ENCODE measurements around the gene AGBL2. TPM values are rescaled to one million over a fixed set of nuclear protein-coding genes. Genes with fewer than 3 reads are reported as not detected.
"Not testable (repeated sequence)": the region's sequence is repeated elsewhere in the genome, so short reads cannot be mapped to it uniquely, and the experiment has no call there.

The AGBL2 gene
- total RNA-seq, 1 donor from 2014 or later: 5.6 TPM

DNA sequence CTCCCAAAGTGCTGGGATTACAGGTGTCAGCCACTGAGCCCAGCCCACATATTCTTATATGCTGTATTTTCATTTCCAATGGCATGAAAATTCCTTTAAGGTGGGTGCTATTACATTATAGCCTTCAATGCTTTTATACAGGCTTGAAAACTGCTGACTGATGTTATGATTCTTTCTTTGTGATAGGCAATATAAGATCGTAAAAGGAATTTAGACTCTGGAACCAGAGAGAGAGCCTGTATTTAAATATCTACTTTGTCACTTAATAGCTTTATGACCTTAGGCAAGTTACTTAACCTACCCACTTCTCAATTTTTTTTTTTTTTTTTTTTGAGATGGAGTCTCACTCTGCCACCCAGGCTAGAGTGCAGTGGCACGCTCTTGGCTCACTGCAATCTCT, 26.2 kb downstream of the AGBL2 start:
- no peak for DNase-seq (ENCODE audit: low spot score)

DNA sequence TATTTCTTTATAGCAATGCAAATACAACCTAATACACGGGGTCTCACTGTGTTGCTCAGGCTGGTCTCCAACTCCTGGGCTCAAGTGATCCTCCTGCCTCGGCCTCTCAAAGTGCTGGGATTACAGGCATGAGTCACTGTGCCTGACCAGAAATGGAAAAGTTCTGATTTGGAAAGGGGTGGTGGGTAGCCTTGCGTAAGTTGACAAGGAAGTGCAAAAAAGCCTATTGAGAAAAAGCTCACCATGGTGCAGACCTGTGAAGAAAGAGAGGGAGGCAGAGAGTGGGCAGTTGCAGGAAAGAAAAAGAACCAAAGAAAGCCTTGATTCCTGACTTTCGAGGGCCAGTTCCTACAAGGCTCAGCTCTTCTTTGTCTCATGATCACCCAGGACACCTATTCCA, 27.1 kb downstream of the AGBL2 start:
- DNase-seq (ENCODE audit: low spot score): no peak

DNA sequence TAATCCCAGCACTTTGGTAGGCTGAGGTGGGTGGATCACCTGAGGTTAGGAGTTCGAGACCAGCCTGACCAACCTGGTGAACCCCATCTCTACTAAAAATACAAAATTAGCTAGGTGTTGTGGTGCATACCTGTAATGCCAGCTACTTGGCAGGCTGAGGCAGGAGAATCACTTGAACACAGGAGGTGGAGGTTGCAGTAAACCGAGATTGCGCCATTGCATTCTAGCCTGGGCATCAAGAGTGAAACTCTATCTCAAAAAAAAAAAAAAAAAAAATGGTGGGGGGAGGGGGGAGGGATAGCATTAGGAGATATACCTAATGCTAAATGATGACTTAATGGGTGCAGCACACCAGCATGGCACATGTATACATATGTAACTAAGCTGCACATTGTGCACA, 28.5 kb downstream of the AGBL2 start:
- DNase-seq (ENCODE audit: low spot score): not testable (repeated sequence)

DNA sequence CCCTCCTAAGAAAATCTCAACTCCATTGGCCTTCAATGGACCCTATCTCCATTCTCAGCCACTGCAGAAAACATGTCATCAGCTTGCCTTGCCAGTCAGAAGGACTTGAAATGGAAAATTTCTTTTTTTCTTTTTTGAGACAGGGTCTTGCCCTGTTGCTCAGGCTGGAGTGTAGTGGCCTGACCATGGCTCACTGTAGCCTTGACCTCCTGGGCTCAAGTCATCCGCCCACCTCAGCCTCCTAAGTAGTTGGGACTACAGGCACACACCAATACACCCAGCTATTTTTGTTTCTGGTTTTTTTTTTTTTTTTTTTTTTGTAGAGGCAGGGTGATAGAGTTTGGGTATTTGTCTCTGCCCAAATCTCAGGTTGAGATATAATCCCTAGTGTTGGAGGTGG, 29.0 kb downstream of the AGBL2 start:
- no peak for DNase-seq (ENCODE audit: low spot score)

DNA sequence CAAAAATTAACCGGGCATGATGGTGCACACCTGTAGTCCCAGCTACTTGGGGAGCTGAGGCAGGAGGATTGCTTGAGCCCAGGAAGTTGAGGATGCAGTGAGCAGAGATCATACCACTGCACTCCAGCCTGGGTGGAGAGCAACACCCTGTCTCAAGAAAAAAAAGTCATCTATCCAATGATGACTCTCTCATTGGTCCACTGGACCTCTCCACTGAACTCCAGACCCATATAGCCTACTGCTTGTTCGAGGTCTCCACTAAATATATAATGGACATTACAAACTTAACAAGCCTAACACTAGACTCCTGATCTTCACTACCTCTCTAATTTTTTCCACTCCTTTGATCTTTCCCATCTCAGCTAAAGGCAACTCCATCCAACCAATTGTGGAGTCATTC, 39.3 kb downstream of the AGBL2 start:
- DNase-seq (ENCODE audit: low spot score): no peak

DNA sequence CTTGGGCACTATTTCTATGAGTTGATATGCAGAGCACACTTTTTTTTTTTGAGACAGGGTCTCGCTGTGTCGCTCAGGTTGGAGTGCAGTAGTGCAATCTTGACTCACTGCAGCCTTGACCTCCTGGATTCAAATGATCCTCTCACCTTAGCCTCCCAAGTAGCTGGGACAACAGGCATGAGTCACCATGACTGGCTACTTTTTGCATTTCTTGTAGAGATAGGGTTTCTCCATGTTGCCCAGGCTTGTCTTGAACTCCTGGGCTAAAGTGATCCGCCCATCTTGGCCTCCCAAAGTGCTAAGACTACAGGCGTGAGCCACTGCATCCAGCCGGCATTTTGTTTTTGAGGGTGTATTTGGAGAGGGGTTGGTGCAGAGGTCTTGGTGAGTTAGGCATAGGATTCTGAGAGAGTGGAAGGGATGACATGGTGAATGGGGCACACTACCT, 42.9 kb downstream of the AGBL2 start:
- DNase-seq (ENCODE audit: low spot score): no peak

DNA sequence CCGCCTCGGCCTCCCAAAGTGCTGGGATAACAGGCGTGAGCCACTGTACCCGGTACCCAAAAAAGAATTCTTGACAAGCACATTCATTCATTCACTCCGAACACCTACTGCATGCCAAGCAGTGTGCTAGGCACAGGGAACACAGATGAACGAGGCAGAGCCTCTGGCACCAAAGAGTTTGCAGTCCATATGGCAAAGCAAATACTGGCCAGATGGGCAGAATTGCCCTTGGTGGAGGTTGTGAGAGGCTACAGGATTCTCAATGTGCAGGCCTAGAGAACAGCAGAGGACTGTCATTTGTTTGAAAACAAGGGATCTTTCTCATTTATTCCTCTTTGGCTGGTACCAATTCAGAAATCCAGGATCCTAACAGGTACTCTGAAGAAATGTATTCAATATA, 45.3 kb downstream of the AGBL2 start:
- DNase-seq (ENCODE audit: low spot score): no peak

DNA sequence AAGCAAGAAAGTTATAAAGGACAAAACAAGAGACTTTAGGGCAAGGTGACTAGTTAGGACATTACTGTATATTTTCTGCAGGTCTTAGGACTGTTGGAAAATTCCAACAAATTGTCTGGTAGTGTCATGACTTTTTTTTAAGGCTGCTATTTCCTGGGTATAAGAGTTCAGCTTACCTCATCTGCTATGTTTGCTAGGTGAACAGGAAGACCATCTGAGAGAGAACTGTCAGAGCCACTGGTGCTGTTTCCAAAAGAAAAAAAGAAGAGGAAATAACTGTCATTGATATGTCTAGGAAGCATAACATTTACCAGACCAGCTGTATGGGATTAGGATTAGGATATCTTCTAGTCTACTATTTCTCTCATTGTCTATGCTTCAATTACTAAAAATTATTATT, 46.5 kb downstream of the AGBL2 start:
- DNase-seq (ENCODE audit: low spot score): no peak

DNA sequence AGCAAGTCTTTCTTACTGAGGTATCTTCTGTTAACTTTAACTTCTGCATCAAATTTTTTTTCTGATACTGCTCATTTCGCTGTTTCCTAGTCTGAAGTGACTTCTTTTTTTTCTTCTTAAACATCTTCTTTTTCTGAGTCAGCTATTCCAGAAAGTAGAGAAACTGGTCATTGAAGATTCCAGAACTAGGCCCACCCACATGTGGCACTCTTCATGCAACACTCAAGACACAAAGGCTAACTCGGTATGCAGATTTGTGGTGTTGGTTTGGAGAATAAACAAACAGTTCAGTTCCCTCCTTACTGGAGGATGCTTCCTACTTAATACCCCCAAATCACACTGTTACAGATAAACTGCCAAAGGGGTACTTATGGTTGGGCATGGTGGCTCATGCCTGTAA, 47.6 kb downstream of the AGBL2 start:
- DNase-seq (ENCODE audit: low spot score): no peak

DNA sequence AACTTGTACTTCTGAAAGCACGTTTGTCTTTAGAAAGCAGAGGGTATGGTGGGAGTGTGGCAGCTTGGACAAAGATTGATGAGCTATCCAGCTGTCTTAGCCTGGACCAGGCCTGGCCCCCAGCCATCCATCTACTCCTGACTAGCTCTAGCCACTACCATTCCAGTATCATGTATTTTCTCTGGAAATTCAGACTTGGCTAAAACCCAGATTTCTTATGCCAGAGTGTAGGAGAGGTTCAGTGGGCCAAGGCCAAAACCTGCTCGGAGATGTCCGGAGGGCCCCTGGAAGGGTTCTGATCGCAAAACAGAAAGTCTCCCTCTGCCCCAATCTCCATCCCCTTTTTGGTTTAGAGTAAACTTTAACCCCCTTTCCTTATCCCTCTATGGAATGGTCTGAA, 48.0 kb downstream of the AGBL2 start:
- no peak for DNase-seq (ENCODE audit: low spot score)

DNA sequence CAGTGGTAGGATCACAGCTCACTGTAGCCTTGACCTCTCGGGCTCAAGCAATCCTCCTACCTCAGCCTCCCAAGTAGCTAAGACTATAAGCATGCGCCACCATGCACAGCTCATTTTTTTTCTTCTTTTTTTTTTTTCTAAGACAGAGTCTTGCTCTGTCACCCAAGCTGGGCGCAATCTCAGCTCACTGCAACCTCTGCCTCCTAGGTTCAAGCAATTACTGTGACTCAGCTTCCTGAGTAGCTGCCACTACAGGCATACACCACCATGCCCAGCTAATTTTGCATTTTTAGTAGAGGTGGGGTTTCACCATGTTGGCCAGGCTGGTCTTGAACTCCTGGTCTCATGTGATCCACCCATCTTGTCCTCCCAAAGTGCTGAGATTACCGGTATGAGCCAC, 50.2 kb downstream of the AGBL2 start:
- DNase-seq (ENCODE audit: low spot score): not testable (repeated sequence)

DNA sequence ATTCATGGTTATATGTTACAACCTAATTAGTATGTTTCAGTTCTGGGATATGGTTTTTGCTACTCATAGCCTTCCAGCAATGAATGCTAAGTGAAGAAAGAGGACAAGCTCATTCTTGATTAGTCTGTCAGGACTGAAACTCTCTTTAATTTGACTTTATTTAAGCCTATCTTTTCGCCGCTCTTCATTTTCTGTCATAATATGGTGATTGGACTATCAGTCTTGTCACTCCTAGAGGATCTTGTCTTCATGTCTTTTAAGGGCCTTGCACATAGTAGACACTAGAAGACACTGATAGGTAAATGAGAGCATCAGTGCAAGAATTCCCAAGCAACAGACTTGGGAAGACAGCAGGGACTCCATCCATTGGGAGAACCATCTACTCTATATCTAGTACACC, 53.9 kb downstream of the AGBL2 start:
- DNase-seq (ENCODE audit: low spot score): no peak

DNA sequence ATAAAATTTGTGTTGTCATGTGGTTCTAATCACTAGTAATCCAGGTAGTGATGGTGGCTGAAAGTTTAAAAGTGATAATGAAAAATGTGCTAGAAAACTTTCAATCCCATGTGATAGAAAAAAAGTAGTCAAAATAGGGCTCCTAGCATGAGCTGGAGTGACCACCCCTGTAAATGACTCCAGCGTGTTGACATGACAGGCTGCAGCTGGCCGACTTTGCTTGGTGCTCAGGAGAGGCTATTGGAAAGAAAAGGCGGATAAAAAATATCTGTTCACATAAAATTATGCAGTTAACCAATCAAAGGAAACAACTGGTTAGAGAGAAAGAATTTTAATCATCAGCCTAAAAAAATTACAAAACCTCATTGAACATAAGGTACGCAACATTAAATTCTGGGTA, 55.9 kb downstream of the AGBL2 start:
- DNase-seq (ENCODE audit: low spot score): no peak

DNA sequence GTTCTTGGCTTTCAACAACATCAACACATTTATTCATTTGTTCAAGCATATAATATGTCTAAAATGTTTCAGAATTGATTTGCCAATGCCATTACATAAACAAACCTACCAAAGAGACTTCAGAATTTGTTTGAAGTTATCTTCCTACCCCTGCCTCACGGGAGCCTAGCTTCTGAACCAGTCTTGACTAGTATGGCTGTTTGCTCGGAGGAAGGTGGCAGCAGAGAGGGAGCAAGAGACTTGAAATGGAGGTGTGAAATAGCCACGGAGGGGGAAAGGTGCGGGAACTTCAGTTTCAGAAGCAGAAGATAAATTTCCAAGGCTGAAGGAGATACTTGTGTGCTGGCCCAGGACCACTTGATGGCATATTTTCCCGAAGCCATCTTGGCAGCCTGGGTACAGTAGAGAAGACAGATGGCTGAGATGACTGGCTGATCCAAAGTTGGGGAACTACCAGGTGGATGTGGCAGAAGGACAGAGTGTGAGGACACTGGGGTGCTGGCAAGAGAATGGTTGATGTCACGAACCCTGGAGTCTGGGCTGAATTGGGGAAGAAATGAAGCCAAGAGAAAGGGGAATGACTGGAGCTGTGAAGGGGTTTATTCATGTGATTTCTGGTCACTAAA, 58.8 kb downstream of the AGBL2 start:
- DNase-seq (ENCODE audit: low spot score): no peak

DNA sequence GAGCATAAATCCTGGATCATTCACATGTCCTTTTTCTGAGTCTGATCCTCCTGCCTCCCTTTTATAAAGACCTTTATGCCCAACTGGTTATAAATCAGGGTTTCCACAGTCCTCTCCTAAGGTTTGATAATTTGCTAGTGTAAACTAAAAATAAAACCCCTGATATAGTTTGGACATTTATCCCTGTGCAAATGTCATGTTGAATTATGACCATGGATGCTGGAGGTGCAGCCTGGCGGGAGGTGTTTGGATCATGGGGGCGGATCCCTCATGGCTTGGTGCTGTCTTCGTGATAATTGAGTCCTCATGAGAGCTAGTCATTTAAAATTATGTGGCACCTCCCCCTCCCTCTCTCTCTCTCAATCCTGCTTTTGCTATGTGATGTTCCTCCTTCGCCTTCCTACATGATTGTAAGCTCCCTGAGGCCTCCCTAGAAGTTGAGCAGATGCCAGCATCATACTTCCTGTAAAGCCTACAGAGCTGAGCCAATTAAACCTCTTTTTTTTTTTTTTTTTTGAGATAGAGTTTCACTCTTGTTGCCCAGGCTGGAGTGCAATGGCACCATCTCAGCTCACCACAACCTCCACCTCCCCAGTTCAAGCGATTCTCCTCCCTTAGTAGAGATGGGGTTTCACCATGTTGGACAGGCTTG, 63.2 kb downstream of the AGBL2 start:
- no peak for DNase-seq (ENCODE audit: low spot score)

DNA sequence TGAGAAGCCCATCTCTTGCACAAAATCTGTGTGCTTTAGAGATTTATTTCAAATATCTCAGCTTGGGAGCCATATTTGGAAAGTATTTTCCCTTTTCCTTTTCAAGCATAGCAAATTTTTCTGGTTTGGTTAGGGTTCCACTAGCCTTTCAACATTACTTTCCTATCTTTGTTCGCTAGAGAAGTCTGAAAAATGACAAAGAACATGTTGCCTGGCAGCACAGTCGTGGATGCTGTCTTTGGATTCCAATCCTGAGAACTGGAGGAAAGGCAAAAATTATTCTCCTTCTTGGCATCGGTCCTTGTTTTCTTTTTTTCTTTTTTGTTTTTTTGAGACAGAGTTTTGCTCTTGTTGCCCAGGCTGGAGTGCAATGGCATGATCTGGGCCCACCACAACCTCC, 65.9 kb downstream of the AGBL2 start:
- no peak for DNase-seq (ENCODE audit: low spot score)

DNA sequence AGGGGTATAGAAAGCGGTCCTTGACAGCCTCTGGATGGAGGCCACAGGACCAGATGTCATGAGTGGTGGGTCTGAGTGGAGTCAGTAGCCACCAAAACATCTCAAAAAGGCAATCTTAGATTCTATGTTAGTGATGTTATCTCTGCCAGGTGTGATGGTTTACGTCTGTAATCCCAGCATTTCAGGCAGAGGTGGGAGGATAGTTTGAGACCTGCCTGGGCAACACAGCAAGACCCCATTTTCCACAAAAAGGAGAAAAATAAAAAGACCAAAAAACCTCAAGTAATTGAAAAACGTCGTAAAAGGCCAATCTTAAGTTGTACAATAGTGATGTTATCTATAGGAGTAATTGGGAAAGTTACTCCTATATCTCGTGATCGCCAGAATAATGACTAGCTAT, 69.2 kb downstream of the AGBL2 start:
- no peak for DNase-seq (ENCODE audit: low spot score)

DNA sequence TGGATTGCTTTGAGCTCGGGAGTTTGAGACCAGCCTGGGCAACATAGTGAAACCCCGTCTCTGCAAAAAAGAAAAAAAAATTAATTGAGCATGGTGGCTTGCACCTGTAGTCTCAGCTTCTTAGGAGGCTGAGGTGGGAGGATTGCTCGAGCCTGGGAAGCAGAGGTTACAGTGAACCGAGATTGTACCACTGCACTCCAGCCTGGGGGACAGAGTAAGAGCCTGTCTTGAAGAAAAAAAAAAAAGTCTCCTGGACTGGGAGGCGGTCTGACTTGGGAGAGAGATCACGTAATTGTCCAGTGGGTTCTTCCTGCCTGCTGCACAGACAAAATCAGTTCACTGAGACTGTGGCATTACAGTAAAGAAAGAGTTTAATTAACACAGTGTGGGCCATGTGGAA, 69.7 kb downstream of the AGBL2 start:
- no peak for DNase-seq (ENCODE audit: low spot score)

DNA sequence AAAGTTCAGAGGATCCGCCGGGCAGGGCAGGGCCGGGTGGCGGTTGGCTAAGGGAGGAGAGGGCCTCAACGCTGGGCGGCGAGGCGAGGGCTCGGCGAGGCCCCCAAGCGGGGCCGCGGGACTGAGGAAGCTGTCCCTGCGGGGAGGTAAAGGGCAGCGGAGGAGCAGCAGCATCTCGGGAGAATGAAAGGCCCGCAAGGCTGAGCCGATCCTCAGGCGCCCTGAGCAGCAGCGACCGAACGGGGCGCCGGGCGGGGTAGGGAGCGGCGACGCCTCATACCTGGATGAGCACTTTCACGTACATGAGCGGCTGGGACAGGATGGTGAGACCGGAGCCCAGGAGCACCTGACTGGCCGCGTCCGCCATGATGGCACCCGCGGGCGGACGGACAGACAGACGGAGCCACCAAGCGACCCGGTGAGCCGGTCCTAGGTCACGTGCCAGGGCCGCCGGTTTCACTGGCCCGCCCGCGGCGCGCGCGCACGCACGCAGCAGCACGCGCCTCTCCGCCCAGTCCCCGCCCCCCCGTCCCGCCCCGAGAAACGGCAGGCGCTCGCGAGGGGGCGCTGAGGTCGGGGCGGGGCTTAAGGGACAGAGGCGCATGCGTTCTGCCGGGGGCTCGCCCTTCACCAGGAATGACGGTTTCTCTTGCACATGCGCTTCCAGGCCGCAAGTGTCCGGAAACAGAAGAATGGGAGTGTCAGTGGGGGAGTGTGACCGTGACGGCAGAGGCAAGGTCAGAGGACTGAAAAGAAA, 72.9 kb downstream of the AGBL2 start, which contains the start of gene MTCH2:
Gene MTCH2 (minus strand): TSS at position 461 of the 757 bp plus-strand sequence. CDS start 94 bp downstream, at position 367.
- peak; percentile 97 for DNase-seq (ENCODE audit: low spot score)

DNA sequence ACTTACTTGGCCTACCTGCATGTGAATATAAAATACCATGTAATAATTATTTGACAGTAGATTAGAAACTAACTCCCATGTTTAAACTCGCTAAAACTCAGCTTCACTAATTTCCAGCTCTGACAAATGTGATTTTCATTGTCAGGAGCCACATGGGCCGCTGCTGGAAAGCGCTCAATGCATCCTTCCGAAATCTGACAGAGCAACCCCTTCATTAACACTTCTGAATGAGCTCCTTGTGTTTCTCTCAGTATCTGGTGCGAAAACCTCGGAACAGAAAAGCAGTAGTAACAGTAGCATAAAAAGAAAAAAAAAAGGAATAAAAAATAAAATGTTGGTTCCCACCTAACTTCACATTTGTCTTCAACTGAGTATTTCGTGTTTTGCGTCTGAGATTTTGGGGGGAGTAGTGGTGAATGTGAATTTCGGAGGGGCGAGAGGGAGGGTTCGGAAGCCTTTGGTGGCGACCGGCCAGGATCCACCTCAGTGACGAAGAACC, 73.5 kb downstream of the AGBL2 start:
- DNase-seq (ENCODE audit: low spot score): no peak

DNA sequence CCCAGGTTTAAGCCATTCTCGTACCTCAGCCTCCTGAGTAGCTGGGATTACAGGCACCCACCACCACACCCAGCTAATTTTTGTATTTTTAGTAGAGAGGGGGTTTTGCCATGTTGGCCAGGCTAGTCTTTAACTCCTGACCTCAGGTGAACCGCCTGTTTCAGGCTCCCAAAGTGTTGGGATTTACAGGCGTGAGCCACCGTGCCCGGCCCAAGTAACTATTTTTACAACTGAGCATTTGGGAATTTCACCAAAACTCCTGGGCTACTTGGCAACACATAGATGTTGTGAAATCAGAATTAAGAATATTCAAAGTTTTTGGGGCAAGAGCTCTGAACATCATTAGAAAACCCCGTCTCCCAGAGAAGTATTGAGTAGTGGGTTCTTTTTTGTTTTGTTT, 74.7 kb downstream of the AGBL2 start:
- not testable (repeated sequence) for DNase-seq (ENCODE audit: low spot score)

DNA sequence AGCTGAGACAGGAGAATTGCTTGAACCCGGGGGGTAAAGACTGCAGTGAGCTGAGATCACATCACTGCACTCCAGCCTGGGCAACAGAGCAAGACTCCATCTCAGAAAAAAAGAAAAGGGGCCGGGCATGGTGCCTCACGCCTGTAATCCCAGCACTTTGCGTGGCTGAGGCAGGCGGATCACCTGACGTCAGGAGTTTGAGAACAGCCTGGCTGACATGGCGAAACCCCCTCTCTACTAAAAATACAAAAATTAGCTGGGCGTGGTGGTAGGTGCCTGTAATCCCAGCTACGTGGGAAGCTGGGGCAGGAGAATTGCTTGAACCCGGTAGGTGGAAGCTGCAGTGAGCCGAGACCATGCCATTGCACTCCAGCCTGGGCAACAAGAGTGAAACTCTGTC, 78.8 kb downstream of the AGBL2 start:
- DNase-seq (ENCODE audit: low spot score): not testable (repeated sequence)

DNA sequence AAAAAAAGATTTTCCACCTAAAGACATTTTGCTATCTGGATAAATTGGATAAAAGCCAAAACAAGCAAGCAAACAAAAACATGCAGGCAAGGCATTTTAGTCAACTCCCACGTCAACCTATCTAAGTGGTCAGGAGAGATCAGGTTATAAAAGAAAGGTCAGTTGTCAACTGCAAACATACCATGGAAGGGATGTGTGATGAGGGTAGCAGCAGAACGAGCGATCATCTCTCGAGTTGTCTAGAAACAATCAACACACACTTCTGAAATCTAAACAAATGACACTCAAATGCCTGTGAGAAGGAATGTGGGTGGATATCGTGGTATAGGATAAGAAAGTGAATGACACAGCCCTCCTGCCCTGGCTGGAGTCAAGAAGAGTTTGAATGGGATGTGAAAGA, 83.7 kb downstream of the AGBL2 start:
- DNase-seq (ENCODE audit: low spot score): no peak
